ENCODE results near the gene APMAP.

DNA sequence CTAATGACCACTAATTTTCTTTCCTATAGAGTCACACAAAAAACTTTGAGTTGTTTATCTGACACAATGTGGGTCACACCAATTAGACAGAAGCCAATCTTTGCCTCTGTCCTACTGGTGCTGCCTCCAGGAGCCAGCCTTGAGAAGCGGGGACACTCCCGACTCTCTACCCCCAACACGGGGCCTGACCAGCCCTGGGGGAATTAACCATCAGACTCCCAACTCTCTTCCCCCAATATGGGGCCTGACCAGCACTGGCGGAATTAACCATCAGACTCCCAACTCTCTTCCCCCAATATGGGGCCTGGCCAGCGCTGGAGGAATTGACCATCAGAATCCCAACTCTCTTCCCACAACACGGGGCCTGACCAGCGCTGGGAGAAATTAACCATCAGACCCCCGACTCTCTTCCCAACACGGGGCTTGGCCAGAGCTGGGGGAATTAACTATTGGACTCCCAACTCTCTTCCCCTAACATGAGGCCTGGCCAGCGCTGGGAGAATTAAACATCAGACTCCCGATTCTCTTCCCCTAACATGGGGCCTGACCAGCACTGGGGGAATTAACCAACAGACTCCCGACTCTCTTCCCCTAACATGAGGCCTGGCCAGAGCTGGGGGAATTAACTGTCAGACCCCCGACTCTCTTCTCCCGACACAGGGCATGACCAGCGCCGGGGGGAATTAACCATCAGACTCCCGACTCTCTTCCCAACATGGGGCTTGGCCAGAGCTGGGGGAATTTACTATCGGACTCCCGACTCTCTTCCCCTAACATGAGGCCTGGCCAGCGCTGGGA is 31.0 kb downstream of the APMAP start:
- TF ChIP-seq, protein P1, sequence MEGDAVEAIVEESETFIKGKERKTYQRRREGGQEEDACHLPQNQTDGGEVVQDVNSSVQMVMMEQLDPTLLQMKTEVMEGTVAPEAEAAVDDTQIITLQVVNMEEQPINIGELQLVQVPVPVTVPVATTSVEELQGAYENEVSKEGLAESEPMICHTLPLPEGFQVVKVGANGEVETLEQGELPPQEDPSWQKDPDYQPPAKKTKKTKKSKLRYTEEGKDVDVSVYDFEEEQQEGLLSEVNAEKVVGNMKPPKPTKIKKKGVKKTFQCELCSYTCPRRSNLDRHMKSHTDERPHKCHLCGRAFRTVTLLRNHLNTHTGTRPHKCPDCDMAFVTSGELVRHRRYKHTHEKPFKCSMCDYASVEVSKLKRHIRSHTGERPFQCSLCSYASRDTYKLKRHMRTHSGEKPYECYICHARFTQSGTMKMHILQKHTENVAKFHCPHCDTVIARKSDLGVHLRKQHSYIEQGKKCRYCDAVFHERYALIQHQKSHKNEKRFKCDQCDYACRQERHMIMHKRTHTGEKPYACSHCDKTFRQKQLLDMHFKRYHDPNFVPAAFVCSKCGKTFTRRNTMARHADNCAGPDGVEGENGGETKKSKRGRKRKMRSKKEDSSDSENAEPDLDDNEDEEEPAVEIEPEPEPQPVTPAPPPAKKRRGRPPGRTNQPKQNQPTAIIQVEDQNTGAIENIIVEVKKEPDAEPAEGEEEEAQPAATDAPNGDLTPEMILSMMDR (CRISPR knock-in tag; IDR thresholded peaks at IDR 0.05), result no peak
- TF ChIP-seq ZFP37 (CRISPR knock-in tag; IDR thresholded peaks at IDR 0.05; ENCODE audit: borderline replicate concordance) (no peak), RNF2 (conservative IDR thresholded peaks at IDR 0.05; ENCODE audit: low read depth) (no peak), POLR2A (IDR thresholded peaks at IDR 0.05; ENCODE audit: insufficient read depth in 1 of 2, low read depth in 2 of 2, low read length in 2 of 2) (no peak), RBM22 (optimal IDR thresholded peaks at IDR 0.05; ENCODE audit: low read length) (no peak), ARID2 (CRISPR knock-in tag; IDR thresholded peaks at IDR 0.05; ENCODE audit: borderline replicate concordance) (no peak), ZNF292 (CRISPR knock-in tag; IDR thresholded peaks at IDR 0.05; ENCODE audit: borderline replicate concordance, low read depth) (no peak), MBD4 (IDR thresholded peaks at IDR 0.05; ENCODE audit: borderline replicate concordance, low read length) (no peak), ZNF496 (CRISPR knock-in tag; IDR thresholded peaks at IDR 0.05; ENCODE audit: insufficient replicate concordance) (no peak), PHF8 (CRISPR knock-in tag; IDR thresholded peaks at IDR 0.05) (no peak), ZNF282 (IDR thresholded peaks at IDR 0.05; ENCODE audit: partially characterized antibody) (no peak)
- TF ChIP-seq, protein P2, sequence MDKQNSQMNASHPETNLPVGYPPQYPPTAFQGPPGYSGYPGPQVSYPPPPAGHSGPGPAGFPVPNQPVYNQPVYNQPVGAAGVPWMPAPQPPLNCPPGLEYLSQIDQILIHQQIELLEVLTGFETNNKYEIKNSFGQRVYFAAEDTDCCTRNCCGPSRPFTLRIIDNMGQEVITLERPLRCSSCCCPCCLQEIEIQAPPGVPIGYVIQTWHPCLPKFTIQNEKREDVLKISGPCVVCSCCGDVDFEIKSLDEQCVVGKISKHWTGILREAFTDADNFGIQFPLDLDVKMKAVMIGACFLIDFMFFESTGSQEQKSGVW (CRISPR knock-in tag; IDR thresholded peaks at IDR 0.05; ENCODE audit: borderline replicate concordance), result no peak

All from HepG2 (cell line).